ENCODE results near the gene SPINK2. TPM values are rescaled to one million over a fixed set of nuclear protein-coding genes. Genes with fewer than 3 reads are reported as not detected.

Gene SPINK2
- total RNA-seq, 1 donor from 2014 or later, result not detected

DNA sequence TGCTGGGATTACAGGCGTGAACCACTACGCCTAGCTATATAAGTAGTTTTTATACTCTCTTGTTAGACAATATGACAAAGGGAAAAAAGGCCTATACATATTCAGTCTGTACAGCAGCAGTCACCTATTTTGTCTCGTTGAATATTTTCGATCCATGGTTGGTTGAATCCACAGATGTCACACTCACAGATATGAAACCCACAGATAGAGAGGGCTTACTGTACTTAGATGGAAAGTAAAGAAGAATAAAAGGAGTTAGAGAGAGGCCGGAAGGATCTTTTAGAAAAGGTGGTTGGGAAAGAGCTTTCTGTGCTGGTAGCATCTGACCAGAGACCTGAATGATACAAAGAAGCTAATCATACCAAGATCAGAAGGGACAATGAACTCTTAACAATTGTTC lies 38.3 kb upstream of the SPINK2 start:
- TF ChIP-seq, protein P1, sequence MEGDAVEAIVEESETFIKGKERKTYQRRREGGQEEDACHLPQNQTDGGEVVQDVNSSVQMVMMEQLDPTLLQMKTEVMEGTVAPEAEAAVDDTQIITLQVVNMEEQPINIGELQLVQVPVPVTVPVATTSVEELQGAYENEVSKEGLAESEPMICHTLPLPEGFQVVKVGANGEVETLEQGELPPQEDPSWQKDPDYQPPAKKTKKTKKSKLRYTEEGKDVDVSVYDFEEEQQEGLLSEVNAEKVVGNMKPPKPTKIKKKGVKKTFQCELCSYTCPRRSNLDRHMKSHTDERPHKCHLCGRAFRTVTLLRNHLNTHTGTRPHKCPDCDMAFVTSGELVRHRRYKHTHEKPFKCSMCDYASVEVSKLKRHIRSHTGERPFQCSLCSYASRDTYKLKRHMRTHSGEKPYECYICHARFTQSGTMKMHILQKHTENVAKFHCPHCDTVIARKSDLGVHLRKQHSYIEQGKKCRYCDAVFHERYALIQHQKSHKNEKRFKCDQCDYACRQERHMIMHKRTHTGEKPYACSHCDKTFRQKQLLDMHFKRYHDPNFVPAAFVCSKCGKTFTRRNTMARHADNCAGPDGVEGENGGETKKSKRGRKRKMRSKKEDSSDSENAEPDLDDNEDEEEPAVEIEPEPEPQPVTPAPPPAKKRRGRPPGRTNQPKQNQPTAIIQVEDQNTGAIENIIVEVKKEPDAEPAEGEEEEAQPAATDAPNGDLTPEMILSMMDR (conservative IDR thresholded peaks at IDR 0.05), result no peak
- Mint-ChIP-seq H3K4me1 (no peaks in the 10 kb centered on the region), H3K27ac (ENCODE audit: unreplicated experiment) (no peak overlapping the region), H3K36me3 (ENCODE audit: low read depth) (no peaks in the 10 kb centered on the region), H3K9me3 (no peaks in the 10 kb centered on the region), H3K27me3 (ENCODE audit: low read depth) (peaks cover 8% of the 10 kb centered on the region), H3K4me3 (no peak overlapping the region)
- DNase-seq (ENCODE audit: low read depth, low spot score), result no peak

DNA sequence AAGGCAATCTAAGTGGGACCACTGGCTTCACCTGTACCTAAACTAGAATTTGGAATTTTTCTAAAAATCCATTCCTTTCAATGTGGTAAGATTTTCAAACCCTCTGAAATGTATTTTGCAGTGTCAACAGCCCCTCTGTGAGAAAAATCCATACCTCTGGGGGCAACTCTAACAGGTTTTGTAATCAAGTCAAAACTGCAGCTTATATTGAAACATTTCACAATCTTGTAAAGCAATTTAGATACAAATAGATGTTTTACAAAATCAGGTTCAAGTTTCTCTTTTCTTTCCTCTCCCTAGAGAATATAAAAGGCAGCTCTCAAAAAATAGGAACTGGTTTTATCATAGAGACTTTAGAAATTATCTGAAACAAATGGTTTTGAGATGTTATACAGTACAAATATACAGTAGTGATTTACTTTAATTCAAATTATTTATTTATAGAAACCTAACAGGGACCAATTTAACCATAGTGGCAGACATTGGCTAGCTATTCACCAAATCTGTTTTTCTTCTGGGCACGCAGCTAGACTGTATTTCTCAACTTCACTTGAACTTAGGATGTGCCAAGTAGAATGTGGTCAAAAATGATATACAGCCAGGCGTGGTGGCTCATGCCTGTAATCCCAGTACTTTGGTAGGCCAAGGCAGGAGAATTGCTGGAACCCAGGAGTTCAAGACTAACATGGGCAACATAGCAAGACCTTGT lies 36.3 kb upstream of the SPINK2 start:
- no peak overlapping the region for H3K4me3 Mint-ChIP-seq
- DNase-seq (ENCODE audit: low read depth, low spot score), result no peak
- peaks cover 8% of the 10 kb centered on the region for H3K27me3 Mint-ChIP-seq (ENCODE audit: low read depth)
- TF ChIP-seq, protein P1 (conservative IDR thresholded peaks at IDR 0.05), result no peak
- no peaks in the 10 kb centered on the region for H3K36me3 Mint-ChIP-seq (ENCODE audit: low read depth)
- no peak overlapping the region for H3K27ac Mint-ChIP-seq (ENCODE audit: unreplicated experiment)
- no peaks in the 10 kb centered on the region for H3K4me1 Mint-ChIP-seq
- H3K9me3 Mint-ChIP-seq, result no peaks in the 10 kb centered on the region

DNA sequence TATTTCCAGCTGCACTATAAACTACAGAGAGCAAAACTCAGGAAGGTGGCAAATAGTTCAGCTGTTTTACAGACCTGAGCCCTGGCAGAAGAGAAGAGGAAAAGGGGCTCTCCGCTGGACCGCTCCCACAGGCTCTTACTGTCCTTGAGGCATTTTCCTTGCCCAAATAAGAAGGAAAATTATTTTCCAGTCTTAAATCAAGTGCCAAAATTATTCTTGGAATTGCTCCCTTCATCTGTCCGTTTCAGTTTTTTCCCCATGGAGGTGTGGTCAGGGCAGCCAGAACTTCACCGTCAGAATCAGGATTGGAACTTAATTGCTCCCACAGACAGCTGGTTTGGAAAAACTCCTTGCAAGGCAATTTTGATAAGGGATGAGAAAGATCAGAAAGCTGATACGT lies 35.2 kb upstream of the SPINK2 start:
- TF ChIP-seq, protein P1 (conservative IDR thresholded peaks at IDR 0.05), result no peak
- no peak for DNase-seq (ENCODE audit: low read depth, low spot score)
- H3K9me3 Mint-ChIP-seq, result no peaks in the 10 kb centered on the region
- H3K4me3 Mint-ChIP-seq, result no peak overlapping the region
- no peak overlapping the region for H3K27ac Mint-ChIP-seq (ENCODE audit: unreplicated experiment)
- no peaks in the 10 kb centered on the region for H3K4me1 Mint-ChIP-seq
- H3K36me3 Mint-ChIP-seq (ENCODE audit: low read depth), result no peaks in the 10 kb centered on the region
- H3K27me3 Mint-ChIP-seq (ENCODE audit: low read depth), result peaks cover 8% of the 10 kb centered on the region

DNA sequence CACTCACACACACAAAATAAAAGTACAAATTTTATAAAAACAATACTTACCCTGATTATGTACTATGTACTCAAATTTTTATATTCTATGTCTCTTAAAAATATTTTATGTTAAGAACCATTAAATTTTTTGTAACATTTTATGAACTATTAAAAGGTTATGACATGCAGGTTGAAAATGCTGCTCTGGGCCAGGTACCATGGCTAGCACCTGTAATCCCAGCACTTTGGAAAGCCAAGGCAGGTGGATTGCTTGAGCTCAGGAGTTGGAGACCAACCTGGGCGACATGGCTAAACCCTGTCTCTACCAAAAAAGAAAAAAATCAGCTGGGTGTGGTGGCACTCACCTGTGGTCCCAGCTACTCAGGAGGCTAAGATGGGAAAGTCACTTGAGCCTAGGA lies 29.4 kb upstream of the SPINK2 start:
- no peak overlapping the region for H3K27ac Mint-ChIP-seq (ENCODE audit: unreplicated experiment)
- no peak overlapping the region for H3K4me3 Mint-ChIP-seq
- H3K4me1 Mint-ChIP-seq, result no peaks in the 10 kb centered on the region
- no peaks in the 10 kb centered on the region for H3K9me3 Mint-ChIP-seq
- H3K27me3 Mint-ChIP-seq (ENCODE audit: low read depth), result peaks cover 1% of the 10 kb centered on the region
- DNase-seq (ENCODE audit: low read depth, low spot score), result no peak
- H3K36me3 Mint-ChIP-seq (ENCODE audit: low read depth), result no peaks in the 10 kb centered on the region
- TF ChIP-seq, protein P1 (conservative IDR thresholded peaks at IDR 0.05), result no peak

DNA sequence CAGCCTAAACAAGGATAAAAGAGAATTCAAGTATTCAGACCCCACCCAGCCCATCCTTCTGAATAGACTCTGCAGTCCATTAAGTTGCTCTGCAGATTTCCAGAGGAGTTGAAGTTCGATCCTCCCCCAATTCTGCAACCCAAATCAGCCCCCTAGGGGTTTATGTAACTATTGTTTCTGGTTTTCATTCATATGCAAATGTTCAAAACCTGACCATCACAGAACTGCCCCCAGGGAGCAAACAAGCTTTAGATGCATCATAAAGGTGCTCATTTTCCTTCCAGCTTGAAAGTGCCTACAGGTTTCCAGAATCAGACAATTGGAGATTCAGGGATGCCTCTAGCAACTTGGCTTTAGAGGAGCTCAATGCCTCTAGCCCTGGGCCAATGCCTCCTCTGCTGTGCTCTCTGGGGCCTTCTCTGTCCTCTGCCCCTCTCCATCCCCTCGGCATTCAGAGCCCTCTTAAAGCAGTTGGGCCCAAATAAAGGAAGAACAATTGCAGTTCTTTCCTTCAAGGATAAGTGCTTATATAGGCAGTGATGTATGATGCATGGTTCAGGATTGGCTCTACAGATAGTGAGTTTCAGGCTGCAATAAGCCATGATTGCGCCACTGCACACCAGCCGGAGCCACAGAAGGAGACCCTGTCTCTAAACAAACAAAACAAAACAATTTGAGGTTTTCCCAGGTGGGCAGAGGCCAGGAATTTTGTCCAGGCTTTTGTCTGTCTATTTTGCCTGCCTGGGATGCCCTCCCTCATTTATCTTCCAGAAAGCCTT lies 23.5 kb upstream of the SPINK2 start:
- Mint-ChIP-seq H3K4me3 (no peak overlapping the region), H3K27ac (ENCODE audit: unreplicated experiment) (no peak overlapping the region), H3K9me3 (no peaks in the 10 kb centered on the region), H3K36me3 (ENCODE audit: low read depth) (no peaks in the 10 kb centered on the region), H3K27me3 (ENCODE audit: low read depth) (no peaks in the 10 kb centered on the region), H3K4me1 (peaks cover 9% of the 10 kb centered on the region)
- TF ChIP-seq, protein P1 (conservative IDR thresholded peaks at IDR 0.05), result no peak
- no peak for DNase-seq (ENCODE audit: low read depth, low spot score)

All from neural crest cell (in vitro differentiated cells).